Panc1 (cell line): ENCODE data around the gene SRPK1.

Experiments used
- POLR2AphosphoS5 ChIP-seq: IDR thresholded peaks from 2 replicates; pipeline ENCODE4 v1.6.1; 2012; ENCODE audit warnings: mild to moderate bottlenecking, low read depth, low read length, moderate library complexity
- TCF7L2 ChIP-seq: IDR thresholded peaks from 2 replicates; pipeline ENCODE4 v1.6.1; 2011; ENCODE audit warnings: mild to moderate bottlenecking, low read depth, low read length, inconsistent platforms
- TF ChIP-seq, protein P1 (sequence below): fragments of 450-650 bp; IDR thresholded peaks from 2 replicates; pipeline ENCODE4 v1.5.1; 2017; ENCODE audit warnings: mild to moderate bottlenecking

DNA sequence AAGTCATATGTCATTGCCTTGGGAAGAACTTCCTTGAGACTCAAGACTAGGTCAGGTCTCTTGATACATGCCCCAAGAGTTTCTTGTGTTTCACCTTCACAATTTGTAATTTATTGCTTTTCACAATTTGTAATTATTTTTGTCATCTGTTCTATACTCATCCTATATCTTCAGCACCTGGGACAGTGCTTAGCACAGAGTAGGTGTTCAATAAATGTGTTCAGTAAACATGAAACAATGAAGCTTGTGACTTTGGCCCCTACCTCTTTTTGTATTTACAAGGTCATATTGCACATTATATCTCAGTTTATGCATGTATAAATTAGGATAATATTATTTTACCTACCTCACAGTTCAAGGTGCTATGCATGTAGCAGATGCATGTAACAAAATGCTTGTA is 21.5 kb upstream of the SRPK1 start:
- no peak for TF ChIP-seq POLR2AphosphoS5
- TF ChIP-seq, protein P1, sequence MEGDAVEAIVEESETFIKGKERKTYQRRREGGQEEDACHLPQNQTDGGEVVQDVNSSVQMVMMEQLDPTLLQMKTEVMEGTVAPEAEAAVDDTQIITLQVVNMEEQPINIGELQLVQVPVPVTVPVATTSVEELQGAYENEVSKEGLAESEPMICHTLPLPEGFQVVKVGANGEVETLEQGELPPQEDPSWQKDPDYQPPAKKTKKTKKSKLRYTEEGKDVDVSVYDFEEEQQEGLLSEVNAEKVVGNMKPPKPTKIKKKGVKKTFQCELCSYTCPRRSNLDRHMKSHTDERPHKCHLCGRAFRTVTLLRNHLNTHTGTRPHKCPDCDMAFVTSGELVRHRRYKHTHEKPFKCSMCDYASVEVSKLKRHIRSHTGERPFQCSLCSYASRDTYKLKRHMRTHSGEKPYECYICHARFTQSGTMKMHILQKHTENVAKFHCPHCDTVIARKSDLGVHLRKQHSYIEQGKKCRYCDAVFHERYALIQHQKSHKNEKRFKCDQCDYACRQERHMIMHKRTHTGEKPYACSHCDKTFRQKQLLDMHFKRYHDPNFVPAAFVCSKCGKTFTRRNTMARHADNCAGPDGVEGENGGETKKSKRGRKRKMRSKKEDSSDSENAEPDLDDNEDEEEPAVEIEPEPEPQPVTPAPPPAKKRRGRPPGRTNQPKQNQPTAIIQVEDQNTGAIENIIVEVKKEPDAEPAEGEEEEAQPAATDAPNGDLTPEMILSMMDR, result no peak
- TF ChIP-seq TCF7L2, result no peak
